Activated CD8-positive, alpha-beta memory T cell treated with anti-CD3 and anti-CD28 coated beads, Interleukin-2, amount 50 U/mL, for 1 hour (primary cell): ENCODE data around the gene WAPL.

Experiments
- DNase-seq: peaks from one replicate; pipeline ENCODE4 v3.0.0-alpha.2; 2020; ENCODE audit errors: extremely low read depth

WAPL gene

GRCh38 chr10:86411852-86412560, 109.6 kb downstream of the WAPL start:
- DNase-seq, result no peak

GRCh38 chr10:86411281-86411841, 110.2 kb downstream of the WAPL start:
- no peak for DNase-seq

DNA sequence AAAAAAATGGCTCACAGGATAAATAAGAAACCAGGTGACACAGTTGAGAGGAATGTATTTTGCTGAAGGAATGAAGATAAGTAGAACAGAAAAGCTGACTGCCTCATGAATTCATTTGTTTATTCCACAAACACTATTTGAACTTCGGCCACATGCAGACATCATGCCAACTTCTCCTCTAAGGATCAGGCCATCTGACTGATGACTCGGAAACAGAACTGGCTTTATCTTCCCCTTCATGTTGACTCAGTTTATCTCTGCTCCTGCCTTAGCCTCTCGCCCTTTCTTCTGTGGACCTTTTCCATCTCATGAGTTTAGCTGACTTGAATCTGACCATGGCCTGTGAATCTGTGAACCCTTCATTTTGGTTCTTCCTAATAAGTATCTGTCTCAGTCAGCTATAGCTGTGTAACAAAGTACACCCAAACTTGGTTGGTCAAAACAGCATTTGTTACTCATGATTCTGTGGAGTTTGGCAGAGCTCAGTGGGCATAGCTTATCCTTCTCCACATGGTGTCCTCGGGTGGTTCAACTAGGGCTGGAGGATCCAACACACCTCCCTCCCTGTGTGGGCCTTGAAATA, 111.0 kb downstream of the WAPL start:
- no peak for DNase-seq

- no peak for DNase-seq
Measured at GRCh38 chr10:86409183-86409582, 112.4 kb downstream of the WAPL start.

DNA sequence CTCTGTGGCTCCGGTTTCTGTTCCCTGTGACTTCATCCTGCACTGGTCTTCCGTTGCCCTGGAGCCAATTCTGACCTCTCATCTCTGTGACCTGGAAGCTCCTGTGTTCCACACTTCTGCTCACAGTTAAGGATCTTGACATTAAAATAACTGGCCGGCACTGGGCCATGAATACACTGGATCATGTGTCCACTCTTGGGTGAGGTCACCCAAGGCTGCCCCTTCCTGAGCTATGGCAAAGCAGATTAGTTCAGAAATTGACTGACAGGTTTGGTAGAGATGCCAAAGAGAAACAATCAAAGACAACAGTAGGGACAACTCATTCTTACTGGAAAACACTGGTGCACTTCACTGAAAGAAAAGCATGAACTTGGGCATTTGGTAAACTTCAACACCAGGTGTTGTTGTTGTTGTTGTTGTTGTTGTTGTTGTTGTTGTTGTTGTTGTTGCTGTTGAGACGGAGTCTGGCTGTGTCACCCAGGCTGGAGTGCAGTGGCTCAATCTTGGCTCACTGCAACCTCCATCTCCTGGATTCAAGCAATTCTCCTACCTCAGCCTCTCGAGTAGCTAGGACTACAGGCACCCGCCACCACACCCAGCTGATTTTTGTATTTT, 118.3 kb downstream of the WAPL start:
- no peak for DNase-seq

- DNase-seq, result no peak
Measured at GRCh38 chr10:86402283-86402941, 119.2 kb downstream of the WAPL start.

DNA sequence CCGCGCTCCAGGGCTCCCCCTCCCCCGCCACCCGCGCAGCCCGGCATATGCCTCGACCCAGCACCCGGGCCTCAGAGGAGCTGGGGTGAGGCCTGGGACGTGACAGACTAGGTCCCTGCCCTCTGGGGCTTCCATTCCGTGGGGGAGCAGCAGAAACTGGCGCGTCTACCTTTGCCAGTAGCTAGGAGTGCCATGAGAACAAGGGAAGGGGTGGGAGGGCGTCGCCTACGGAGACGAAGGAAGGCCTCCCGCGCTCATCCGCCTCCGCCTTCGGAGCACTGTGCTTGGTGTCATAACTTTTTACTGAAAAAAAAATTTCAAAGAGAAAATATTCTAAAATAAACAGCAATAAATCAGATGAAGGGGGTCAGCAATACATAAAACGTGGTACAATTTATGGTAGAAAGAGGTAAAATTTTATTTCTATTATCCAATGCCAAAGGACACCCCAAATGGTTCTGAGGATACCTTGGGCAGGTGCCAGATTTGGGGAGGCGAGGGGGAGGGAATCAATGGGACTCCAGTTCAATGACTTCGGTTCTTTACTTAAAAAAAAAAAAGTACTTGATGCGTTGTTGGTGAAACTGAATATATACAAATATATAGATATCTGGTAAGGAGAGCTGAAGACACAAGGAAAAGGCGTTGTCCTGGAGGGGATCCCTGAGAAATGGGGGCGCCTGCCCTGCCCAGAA, 119.9 kb downstream of the WAPL start:
- DNase-seq, result no peak

GRCh38 chr10:86400705-86401587, 120.6 kb downstream of the WAPL start:
- no peak for DNase-seq

GRCh38 chr10:86399879-86400704, 121.5 kb downstream of the WAPL start:
- peak; percentile 87 for DNase-seq

GRCh38 chr10:86399514-86399878, 122.1 kb downstream of the WAPL start:
- no peak for DNase-seq

DNA sequence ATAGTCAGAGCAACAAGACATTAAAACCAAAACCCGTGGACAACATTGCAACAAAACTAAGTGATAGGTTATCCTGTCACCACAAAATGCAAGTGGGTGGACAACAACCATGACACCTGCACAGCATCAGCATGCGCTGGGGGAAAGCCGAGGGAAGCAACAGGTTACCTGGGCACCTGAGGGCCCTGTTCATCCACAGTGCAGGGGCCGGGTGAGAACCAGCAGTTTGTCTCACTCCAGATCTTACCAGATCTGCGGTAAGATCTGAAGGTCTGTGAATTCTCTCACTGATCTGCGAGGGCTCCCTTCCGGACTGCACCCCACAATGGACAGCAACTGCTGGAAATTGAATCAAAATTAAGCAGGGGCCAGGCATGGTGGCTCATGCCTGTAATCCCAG, 124.5 kb downstream of the WAPL start:
- no peak for DNase-seq

DNA sequence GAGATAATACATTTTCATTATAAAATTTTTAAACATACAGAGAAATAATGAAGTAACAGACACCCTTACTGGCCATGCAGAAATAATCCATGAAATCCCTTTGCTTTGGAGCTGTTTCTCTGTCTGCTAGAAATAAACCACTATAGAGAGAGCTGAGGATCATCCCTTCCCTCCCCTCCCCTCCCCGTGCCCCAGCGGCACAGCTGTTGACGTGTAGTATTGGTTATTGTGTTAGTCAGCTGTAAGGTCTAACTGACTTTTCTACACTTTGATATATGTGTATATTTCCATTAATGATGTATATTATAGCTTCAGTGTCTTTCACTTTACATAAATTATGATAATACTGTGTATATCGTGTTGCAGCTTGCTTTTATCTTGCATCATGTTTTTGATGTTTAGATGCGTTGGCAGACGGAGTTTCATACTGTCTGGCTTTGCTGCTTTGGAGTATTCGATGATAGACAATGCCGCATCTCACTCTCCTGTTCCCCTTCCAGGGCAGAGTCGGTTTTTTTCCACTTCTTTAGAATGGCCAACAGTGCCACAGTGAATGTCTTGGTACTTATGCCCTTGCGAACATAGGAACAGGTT, 127.6 kb downstream of the WAPL start:
- DNase-seq, result no peak

DNA sequence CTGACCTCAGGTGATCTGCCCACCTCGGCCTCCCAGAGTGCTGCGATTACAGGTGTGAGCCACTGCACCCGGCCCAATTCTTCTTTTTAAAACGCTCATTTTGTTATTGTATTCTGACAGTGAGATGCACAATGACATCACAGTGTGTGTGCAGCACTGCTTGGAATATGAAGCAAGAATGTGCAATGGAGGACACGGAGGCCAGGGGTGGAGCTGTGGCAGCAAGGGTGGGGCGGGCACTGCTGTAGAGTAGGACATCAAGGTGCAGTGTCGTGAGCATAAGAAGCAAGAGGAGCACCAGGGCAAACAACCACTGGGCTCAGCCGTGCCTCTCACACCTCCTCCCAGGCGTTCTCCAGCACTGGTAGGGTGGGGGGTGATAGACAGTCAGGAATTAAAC, 128.2 kb downstream of the WAPL start:
- DNase-seq, result no peak

DNA sequence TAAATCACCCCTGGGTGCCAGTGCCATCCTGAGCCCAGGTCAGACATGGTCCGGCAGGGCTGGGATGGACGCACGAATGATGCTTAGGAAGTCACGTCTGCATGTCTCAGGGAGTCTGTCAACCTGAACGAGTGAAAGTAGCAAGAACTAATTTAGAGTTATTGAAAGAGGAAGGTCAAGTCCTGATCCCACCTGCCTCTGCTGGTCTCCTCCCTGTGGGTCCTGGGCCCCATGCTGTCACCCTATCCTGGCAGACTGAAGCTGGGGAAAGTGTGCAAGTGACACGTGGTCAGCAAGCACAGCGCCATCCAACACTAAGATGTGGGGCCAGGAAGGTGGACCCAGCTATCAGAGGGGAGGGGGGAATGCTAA, 128.9 kb downstream of the WAPL start:
- DNase-seq, result no peak

DNA sequence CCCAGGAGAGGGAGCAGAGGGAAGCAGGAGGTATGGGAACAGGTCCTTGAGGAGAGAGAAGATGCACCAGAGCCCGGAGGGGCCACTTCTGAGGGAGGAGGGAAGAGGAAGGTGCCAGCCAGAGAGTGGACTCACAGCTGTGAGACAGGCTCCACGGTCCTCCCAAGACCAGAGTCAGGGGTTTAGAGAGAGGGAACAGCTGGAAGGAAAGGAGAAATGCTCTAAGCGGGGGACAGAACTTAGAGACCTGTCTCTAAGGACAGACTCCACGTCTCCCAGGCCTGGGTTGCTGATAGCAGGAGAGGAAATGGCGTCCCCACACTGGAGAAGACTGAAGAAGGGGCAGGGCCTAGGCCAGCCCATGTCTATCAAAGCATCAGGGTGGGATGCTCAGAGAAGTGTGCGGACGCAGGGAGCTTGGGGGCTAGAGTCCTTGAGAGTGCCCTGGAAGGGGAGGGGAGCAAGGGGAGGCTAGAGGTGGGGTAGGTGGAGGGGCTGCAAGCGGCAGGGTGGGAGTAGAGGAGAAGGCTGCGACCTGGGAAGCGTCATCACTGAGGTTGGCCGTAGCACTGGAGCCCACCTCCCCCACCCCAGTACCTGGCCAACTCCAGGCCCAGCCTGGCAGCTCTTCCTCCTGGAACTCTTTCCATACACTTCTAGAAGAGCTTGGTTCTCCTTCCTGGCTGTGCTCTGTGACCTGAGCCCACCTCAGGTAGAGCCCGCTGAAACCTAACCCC, 129.4 kb downstream of the WAPL start:
- DNase-seq, result no peak

GRCh38 chr10:86391236-86391840, 130.3 kb downstream of the WAPL start:
- DNase-seq, result no peak

GRCh38 chr10:86390337-86391120, 131.1 kb downstream of the WAPL start:
- no peak for DNase-seq
